ENCODE measurements around the gene SHISAL2A. TPM values are rescaled to one million over a fixed set of nuclear protein-coding genes. Genes with fewer than 3 reads are reported as not detected.

Gene SHISAL2A
- total and polyA plus RNA-seq, 2 of the 4 experiments (the other 2 are of a cell fraction) = not detected

DNA sequence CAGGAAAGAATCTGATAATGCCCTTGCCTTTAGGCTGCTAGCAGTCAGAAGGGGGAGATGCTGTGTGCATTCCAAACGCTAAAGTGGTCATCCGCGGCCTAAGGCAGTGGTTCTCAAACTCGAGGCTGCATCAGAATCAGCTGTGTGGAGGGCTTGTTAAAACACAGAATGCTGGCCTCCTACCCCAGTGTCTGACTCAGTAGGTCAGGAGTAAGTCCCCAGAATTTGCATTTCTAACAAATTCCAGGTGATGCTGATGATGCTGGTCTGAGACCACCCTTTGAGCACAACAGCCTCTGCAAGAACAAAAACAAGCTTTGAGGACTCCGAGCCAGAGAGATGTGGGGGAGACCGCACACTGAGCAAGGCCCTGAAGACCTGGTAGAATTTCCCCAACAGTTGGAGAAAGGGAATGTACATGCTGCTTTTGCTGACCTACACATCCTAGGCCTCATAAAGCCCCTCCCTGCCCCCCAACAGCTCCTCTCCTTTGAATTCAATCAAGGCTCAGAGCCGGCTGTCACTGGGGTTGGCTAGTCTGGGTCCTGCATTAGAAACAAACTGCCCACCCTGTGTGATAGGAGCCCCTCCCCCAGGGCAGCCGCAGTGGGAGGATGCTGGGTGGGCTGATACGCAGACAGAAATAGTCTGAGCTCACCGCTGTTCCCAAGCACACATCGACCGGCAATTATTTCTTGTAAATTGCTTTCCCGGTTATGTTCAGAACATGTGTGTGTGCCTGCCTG, 27.1 kb downstream of the SHISAL2A start:
- Histone ChIP-seq H3K9ac (ENCODE audit: low read depth, low read length) (no peak overlapping the region), H3K56ac (ENCODE audit: extremely low read depth, insufficient read depth, low read length) (no peak overlapping the region), H3K4ac (ENCODE audit: low read depth, low read length) (no peak overlapping the region), H2BK5ac (ENCODE audit: low read depth, low read length, poor library complexity, severe bottlenecking) (no peak overlapping the region), H2BK15ac (ENCODE audit: low read depth, low read length) (no peak overlapping the region), H4K8ac (ENCODE audit: low read depth in 2 of 2, low read length in 2 of 2) (no peak overlapping the region), H3K23ac (ENCODE audit: low read depth, low read length) (no peak overlapping the region), H3K36me3 (ENCODE audit: control insufficient read depth, insufficient read depth, low read length) (no peaks in the 10 kb centered on the region), H4K20me1 (ENCODE audit: insufficient read depth, low read length) (no peaks in the 10 kb centered on the region), H3K4me1 (ENCODE audit: control insufficient read depth, insufficient read depth, low read length) (peaks cover 5% of the 10 kb centered on the region; the same call in 1 of the 2 replicates), H2BK20ac (ENCODE audit: low read depth, low read length) (no peak overlapping the region), H4K91ac (ENCODE audit: insufficient read depth, low read depth, low read length) (no peak overlapping the region), H2AK9ac (replicated peaks; ENCODE audit: low read depth, low read length, poor library complexity) (no peak overlapping the region), H3K27ac (ENCODE audit: insufficient read depth, low read length) (no peak overlapping the region), H3K14ac (replicated peaks; ENCODE audit: low read depth, low read length) (no peak overlapping the region), H3K18ac (ENCODE audit: low read depth, low read length) (no peak overlapping the region), H3K4me3 (ENCODE audit: insufficient read depth, low read depth, low read length) (no peak overlapping the region), H3K9me3 (ENCODE audit: control insufficient read depth, insufficient read depth, low read length) (no peaks in the 10 kb centered on the region), H4K5ac (ENCODE audit: low read depth, low read length) (no peak overlapping the region), H3K4me2 (ENCODE audit: low read depth, low read length) (no peak overlapping the region), H3K9me1 (ENCODE audit: insufficient read depth, low read length) (peaks cover 5% of the 10 kb centered on the region; the same call in 1 of the 2 replicates), H2AK5ac (ENCODE audit: low read depth, low read length) (no peak overlapping the region), H2AFZ (replicated peaks; ENCODE audit: low read length, poor library complexity) (peak overlapping the region; percentile 26), H3K79me1 (ENCODE audit: low read depth in 1 of 2, low read length in 2 of 2) (no peaks in the 10 kb centered on the region), H2BK120ac (ENCODE audit: low read depth, low read length) (no peak overlapping the region), H3K27me3 (ENCODE audit: control insufficient read depth, insufficient read depth, low read length) (peaks cover 13% of the 10 kb centered on the region; the same call in 1 of the 2 replicates)
- BruUV-seq (replicated peaks) = no TSS peak
- in situ Hi-C loops (cut with MboI; ENCODE audit: low sequenced_read_pairs) = no loop called here
- intact Hi-C loops (cut with micrococcal nuclease) = loop anchor here (5.0 kb wide), 1 partner anchor 33 kb away; no protein-coding TSS in a partner anchor
- ATAC-seq (ENCODE audit: low read depth) = no peak
- dilution Hi-C loops (cut with HindIII; ENCODE audit: low sequenced_read_pairs, unreplicated experiment) = no loop called here
- DNase-seq = no peak
- CTCF ChIA-PET = interaction anchor here (0.6 to 0.7 kb wide), 2 partner anchors 26 to 303 kb away, joined by 3 read pairs; no protein-coding TSS in a partner anchor
- WGBS, 2 experiments (ENCODE audit: extremely low coverage in 2 of 2, insufficient read length in 1 of 2) = 48% methylated on average over 9 of the region's 13 CpGs; no CpG with 5 or more reads in 1 of the 2 experiments
- POLR2A ChIA-PET (ENCODE audit: unreplicated experiment) = no interaction called here
- TF ChIP-seq RFX5 (IDR thresholded peaks at IDR 0.05; ENCODE audit: low read depth, low read length) (no peak), MAFK (IDR thresholded peaks at IDR 0.05; ENCODE audit: low read depth, low read length) (no peak), POLR2A (IDR thresholded peaks at IDR 0.05; ENCODE audit: low read depth, low read length) (no peak), CEBPB (IDR thresholded peaks at IDR 0.05; ENCODE audit: low read depth, low read length) (no peak), NFE2L2 (IDR thresholded peaks at IDR 0.05; ENCODE audit: low read depth, low read length) (no peak), FOS (IDR thresholded peaks at IDR 0.05; ENCODE audit: low read depth, low read length) (no peak), CHD1 (IDR thresholded peaks at IDR 0.05; ENCODE audit: low read depth, low read length) (no peak), MAZ (IDR thresholded peaks at IDR 0.05; ENCODE audit: borderline replicate concordance, low read depth, low read length) (no peak), RAD21 (IDR thresholded peaks at IDR 0.05; ENCODE audit: low read length) (no peak), RCOR1 (IDR thresholded peaks at IDR 0.05; ENCODE audit: insufficient replicate concordance, low read length) (no peak)
- TF ChIP-seq, protein P1, sequence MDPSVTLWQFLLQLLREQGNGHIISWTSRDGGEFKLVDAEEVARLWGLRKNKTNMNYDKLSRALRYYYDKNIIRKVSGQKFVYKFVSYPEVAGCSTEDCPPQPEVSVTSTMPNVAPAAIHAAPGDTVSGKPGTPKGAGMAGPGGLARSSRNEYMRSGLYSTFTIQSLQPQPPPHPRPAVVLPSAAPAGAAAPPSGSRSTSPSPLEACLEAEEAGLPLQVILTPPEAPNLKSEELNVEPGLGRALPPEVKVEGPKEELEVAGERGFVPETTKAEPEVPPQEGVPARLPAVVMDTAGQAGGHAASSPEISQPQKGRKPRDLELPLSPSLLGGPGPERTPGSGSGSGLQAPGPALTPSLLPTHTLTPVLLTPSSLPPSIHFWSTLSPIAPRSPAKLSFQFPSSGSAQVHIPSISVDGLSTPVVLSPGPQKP (IDR thresholded peaks at IDR 0.05; ENCODE audit: borderline replicate concordance, low read depth, low read length) = no peak
